H1 (cell line): Measurements from ENCODE around the gene RGPD3. TPM values are rescaled to one million over a fixed set of nuclear protein-coding genes. Genes with fewer than 3 reads are reported as not detected.

ENCODE experiments used
- CTCF ChIA-PET: fragments of 300-600 bp; sonication (Branson Sonifier 250); formaldehyde crosslinking; loops from one replicate; lab custom pipeline; 2021; ENCODE audit not compliant: partially characterized antibody; lab: Charles Lee
- POLR2A ChIA-PET: fragments of 300-600 bp; sonication (Branson Sonifier 250); formaldehyde crosslinking; loops from one replicate; lab custom pipeline; 2021; ENCODE audit warnings: inconsistent platforms; ENCODE audit not compliant: partially characterized antibody; lab: Charles Lee
- DNase-seq, 2 experiments: peaks; one replicate each; pipeline versions ENCODE4 v3.0.0 to v3.0.0-alpha.2; 2010 to 2022; ENCODE audit warnings: low spot score in 2 of 2, low read depth in 1 of 2, mixed read lengths in 1 of 2
- FAIRE-seq: peaks from 2 replicates; lab custom pipeline; 2011; peaks lifted over from hg19 to GRCh38; lab: Jason Lieb, UNC
- H2AFZ ChIP-seq: 2 replicates; pipeline ENCODE4 v1.8.1; 2012; ENCODE audit warnings: low read length, inconsistent platforms
- H2AK5ac ChIP-seq: 2 replicates; pipeline ENCODE4 v1.6.1; 2013; ENCODE audit warnings: low read depth, low read length
- H2BK120ac ChIP-seq: replicated peaks from 2 replicates; pipeline ENCODE3; 2013; ENCODE audit warnings: low read depth, low read length, inconsistent platforms
- H2BK12ac ChIP-seq: 2 replicates; pipeline ENCODE4 v1.6.1; 2013; ENCODE audit warnings: low read depth, low read length
- H2BK15ac ChIP-seq: 2 replicates; pipeline ENCODE4 v1.6.1; 2013; ENCODE audit warnings: low read length
- H2BK20ac ChIP-seq: 2 replicates; pipeline ENCODE4 v1.6.1; 2013; ENCODE audit warnings: low read length
- H2BK5ac ChIP-seq: 2 replicates; pipeline ENCODE4 v1.6.1; 2013; ENCODE audit warnings: low read depth, low read length
- H3K14ac ChIP-seq: 2 replicates; pipeline ENCODE4 v1.6.1; 2013; ENCODE audit warnings: inconsistent platforms; ENCODE audit not compliant: insufficient read length
- H3K18ac ChIP-seq: 2 replicates; pipeline ENCODE4 v1.6.1; 2013; ENCODE audit warnings: low read length; ENCODE audit errors: extremely low read depth
- H3K23ac ChIP-seq: 2 replicates; pipeline ENCODE4 v1.6.1; 2013; ENCODE audit warnings: inconsistent platforms; ENCODE audit not compliant: insufficient read length
- H3K23me2 ChIP-seq: 2 replicates; pipeline ENCODE4 v1.6.1; 2013; ENCODE audit warnings: low read depth, low read length
- H3K27ac ChIP-seq: 2 replicates; pipeline ENCODE4 v1.6.1; 2011; ENCODE audit warnings: low read depth, low read length, inconsistent platforms
- H3K27me3 ChIP-seq, 4 experiments: replicated peaks in 1 of 4; 1 replicate in 1 of 4; 2 replicates in 3 of 4; pipeline versions ENCODE4 v1.6.1 to v1.8.1; 2011 to 2013; ENCODE audit warnings: low read length in 3 of 4, mild to moderate bottlenecking in 3 of 4, inconsistent platforms in 2 of 4, mixed read lengths in 2 of 4, moderate library complexity in 1 of 4; ENCODE audit not compliant: control insufficient read depth in 3 of 4, insufficient read depth in 3 of 4; ENCODE audit errors: extremely low read depth in 1 of 4
- H3K36me3 ChIP-seq, 4 experiments: 2 replicates each; pipeline versions ENCODE4 v1.6.1 to v1.8.1; 2011 to 2013; ENCODE audit warnings: mild to moderate bottlenecking in 4 of 4, low read length in 3 of 4, moderate library complexity in 2 of 4, control low read depth in 1 of 4, inconsistent platforms in 1 of 4; ENCODE audit not compliant: insufficient read depth in 4 of 4, control insufficient read depth in 2 of 4
- H3K4ac ChIP-seq: replicated peaks from 2 replicates; pipeline ENCODE3; 2013; ENCODE audit warnings: low read length, low read depth, mixed read lengths, inconsistent platforms; ENCODE audit not compliant: insufficient read length
- H3K4me1 ChIP-seq, 4 experiments: replicated peaks in 1 of 4; 1 replicate in 1 of 4; 2 replicates in 3 of 4; pipeline versions ENCODE4 v1.6.1 to v1.8.1; 2011 to 2013; ENCODE audit warnings: low read length in 3 of 4, inconsistent platforms in 2 of 4, mixed read lengths in 1 of 4; ENCODE audit not compliant: insufficient read depth in 4 of 4, control insufficient read depth in 3 of 4
- H3K4me2 ChIP-seq, 2 experiments: 2 replicates each; pipeline versions ENCODE4 v1.6.1 to v1.8.1; 2011 to 2013; ENCODE audit warnings: low read depth in 2 of 2, low read length in 2 of 2, control low read depth in 1 of 2, inconsistent platforms in 1 of 2, mild to moderate bottlenecking in 1 of 2; ENCODE audit not compliant: insufficient read depth in 1 of 2
- H3K4me3 ChIP-seq, 4 experiments: fragments of 200-600, 300-600 bp in 1 of 4; sonication (generic), shearing (Covaris generic), sonication (Bioruptor Twin) in 1 of 4; 2 replicates each; pipeline versions ENCODE4 v1.5.1 to v1.8.1; 2011 to 2016; ENCODE audit warnings: low read length in 4 of 4, low read depth in 3 of 4, control low read depth in 2 of 4, inconsistent platforms in 2 of 4, mild to moderate bottlenecking in 2 of 4, mixed read lengths in 1 of 4, moderate library complexity in 1 of 4; ENCODE audit not compliant: insufficient read depth in 2 of 4; ENCODE audit errors: extremely low read depth in 1 of 4
- H3K56ac ChIP-seq: replicated peaks from 2 replicates; pipeline ENCODE3; 2013; ENCODE audit warnings: low read depth, mild to moderate bottlenecking, mixed read lengths, low read length, inconsistent platforms; ENCODE audit not compliant: insufficient read length
- H3K79me1 ChIP-seq: 2 replicates; pipeline ENCODE4 v1.6.1; 2013; ENCODE audit warnings: low read depth, low read length, control low read depth
- H3K79me2 ChIP-seq, 2 experiments: 2 replicates each; pipeline versions ENCODE4 v1.6.1 to v1.8.1; 2012 to 2013; ENCODE audit warnings: low read length in 2 of 2, mild to moderate bottlenecking in 2 of 2, inconsistent platforms in 1 of 2; ENCODE audit not compliant: insufficient read depth in 2 of 2, control insufficient read depth in 1 of 2
- H3K9ac ChIP-seq, 4 experiments: replicated peaks in 1 of 4; 1 replicate in 1 of 4; 2 replicates in 3 of 4; pipeline versions ENCODE4 v1.6.1 to v1.8.1; 2011 to 2013; ENCODE audit warnings: low read depth in 3 of 4, low read length in 3 of 4, control low read depth in 2 of 4, mild to moderate bottlenecking in 2 of 4, moderate library complexity in 2 of 4, inconsistent platforms in 1 of 4; ENCODE audit errors: extremely low read depth in 1 of 4
- H3K9me3 ChIP-seq, 2 experiments: 2 replicates each; pipeline versions ENCODE4 v1.6.1 to v1.8.1; 2012 to 2013; ENCODE audit warnings: mild to moderate bottlenecking in 2 of 2, moderate library complexity in 2 of 2, control low read depth in 1 of 2, inconsistent platforms in 1 of 2, low read depth in 1 of 2, low read length in 1 of 2, mixed read lengths in 1 of 2; ENCODE audit not compliant: insufficient read depth in 2 of 2
- H4K20me1 ChIP-seq, 2 experiments: replicated peaks in 1 of 2; 2 replicates each; pipeline versions ENCODE3 to v1.8.1; 2011 to 2013; ENCODE audit warnings: inconsistent platforms in 2 of 2, low read length in 2 of 2, mild to moderate bottlenecking in 1 of 2; ENCODE audit not compliant: insufficient read depth in 2 of 2, control insufficient read depth in 1 of 2
- H4K5ac ChIP-seq: 2 replicates; pipeline ENCODE4 v1.6.1; 2013; ENCODE audit warnings: low read length, low read depth, mixed read lengths, inconsistent platforms; ENCODE audit not compliant: insufficient read length
- H4K8ac ChIP-seq: 2 replicates; pipeline ENCODE4 v1.8.0; 2013; ENCODE audit warnings: mild to moderate bottlenecking, moderate library complexity, low read length, inconsistent platforms; ENCODE audit not compliant: insufficient read depth; ENCODE audit errors: extremely low read depth
- H4K91ac ChIP-seq: replicated peaks from 2 replicates; pipeline ENCODE3; 2013; ENCODE audit warnings: low read length, mixed read lengths, inconsistent platforms; ENCODE audit not compliant: insufficient read length
- NANOG ChIP-seq: IDR thresholded peaks from 2 replicates; pipeline ENCODE4 v1.6.1; 2011; ENCODE audit warnings: low read length, low read depth, mild to moderate bottlenecking, inconsistent platforms; ENCODE audit not compliant: insufficient read depth, poor library complexity, severe bottlenecking
- PHF8 ChIP-seq: fragments of 200-600 bp; sonication (generic); conservative IDR thresholded peaks from 2 replicates; pipeline ENCODE4 v1.7.1; 2012; ENCODE audit warnings: low read depth, mild to moderate bottlenecking, inconsistent platforms, low read length, moderate library complexity
- WGBS, 2 experiments: shearing (Covaris generic) in 1 of 2; methylation state at CpG; one replicate each; pipeline versions ENCODE4 v1.1.6 to v1.1.7; 2013 to 2015; ENCODE audit warnings: low lambda C conversion rate in 2 of 2, mixed read lengths in 2 of 2, inconsistent platforms in 1 of 2, low coverage in 1 of 2, missing lambda C conversion rate in 1 of 2; ENCODE audit not compliant: insufficient replicate concordance in 2 of 2, insufficient coverage in 1 of 2, insufficient read length in 1 of 2; ENCODE audit errors: extremely low coverage in 1 of 2, missing lambda C conversion rate in 1 of 2; 5-methylcytosine and 5-hydroxymethylcytosine counted together
- polyA plus RNA-seq, 7 experiments: library from polyadenylated mRNA; depleted of rRNA in 3 of 7; stranded (reverse) in 5 of 7; unstranded in 2 of 7; fragments of >200 nt in 5 of 7; fragments of 200-250 nt in 2 of 7; gene quantifications; 1 replicate in 5 of 7; 2 replicates in 1 of 7; 4 replicates in 1 of 7; pipeline versions ENCODE4 v1.2.1 to v1.2.3, GENCODE V29; 2011 to 2013; ENCODE audit warnings: missing spikeins in 2 of 7, mixed read lengths in 2 of 7
- total RNA-seq: library from RNA; stranded (reverse); fragmentation: NEBNext Ultra II Directional; extraction: Animal tissue kit (Norgen Biotek cat#: 25700); gene quantifications from 2 replicates; pipeline ENCODE4 v1.2.1, GENCODE V29; 2021
- TF ChIP-seq, protein P1 (sequence below), 3 experiments: IDR thresholded peaks; 1 replicate in 2 of 3; 2 replicates in 1 of 3; pipeline versions ENCODE4 v1.5.1 to v1.6.1; 2011; ENCODE audit warnings: low read length in 3 of 3, mild to moderate bottlenecking in 3 of 3, inconsistent platforms in 2 of 3, low read depth in 1 of 3, moderate library complexity in 1 of 3; ENCODE audit not compliant: insufficient read depth in 1 of 3; ENCODE audit errors: control extremely low read depth in 1 of 3

RGPD3 gene
- total and polyA plus RNA-seq, 2 of the 8 experiments (the other 6 are each of a cell fraction or from before 2014, with no cell fraction given), result 0.08 to 0.17 TPM

DNA sequence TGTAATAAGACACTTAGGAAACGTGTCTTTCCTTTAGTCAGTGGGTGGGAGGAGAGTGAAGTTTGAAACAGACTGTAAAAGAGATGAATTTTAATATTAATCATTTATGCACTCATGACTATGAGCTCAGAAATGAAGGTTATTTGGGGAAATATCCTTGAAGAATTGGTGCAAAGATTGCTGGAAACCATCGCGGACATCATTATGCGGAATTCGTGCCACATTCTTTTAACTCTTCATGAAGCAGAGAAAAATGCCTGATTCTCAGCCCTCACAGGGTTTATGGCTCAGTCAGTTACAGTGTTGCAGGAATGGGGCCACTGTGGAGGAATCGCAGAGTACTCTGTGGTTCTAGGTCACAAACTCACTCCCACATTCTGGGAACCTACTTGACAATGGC is 109.7 kb downstream of the RGPD3 start:
- 70% methylated on average over 6 of the region's 6 CpGs; no CpG with 5 or more reads in 1 of the 2 experiments for WGBS, 2 experiments
- H3K4me2 ChIP-seq, result no peak overlapping the region
- FAIRE-seq (no peak), DNase-seq (no peak)
- no peak overlapping the region for H3K23ac ChIP-seq
- H4K5ac ChIP-seq, result no peak overlapping the region
- H3K56ac ChIP-seq, result no peak overlapping the region
- no peak overlapping the region for H3K27ac ChIP-seq
- H2AFZ ChIP-seq, result peak overlapping the region; percentile 66; the same call in 1 of the 2 replicates
- no peaks in the 10 kb centered on the region for H3K79me2 ChIP-seq
- H3K23me2 ChIP-seq, result no peaks in the 10 kb centered on the region
- no peak overlapping the region for H3K14ac ChIP-seq
- H3K9me3 ChIP-seq, result no peaks in the 10 kb centered on the region
- no peak overlapping the region for H2BK5ac ChIP-seq
- peaks cover 0 to 7% (median 2%) of the 10 kb centered on the region in 4 experiments; a peak in 3 of 7 replicates for H3K4me1 ChIP-seq
- 0 out of 2 replicates have a peak overlapping the region, but pooled peaks have one; percentile 38 for H3K18ac ChIP-seq
- no peak overlapping the region for H3K4me3 ChIP-seq
- no peak overlapping the region for H2BK120ac ChIP-seq
- no peak overlapping the region for H4K91ac ChIP-seq
- 0 out of 2 replicates have a peak overlapping the region, but pooled peaks have one; percentile 10 for H2BK12ac ChIP-seq
- no peaks in the 10 kb centered on the region for H3K79me1 ChIP-seq
- no peak overlapping the region for H2AK5ac ChIP-seq
- no peaks in the 10 kb centered on the region for H4K20me1 ChIP-seq
- ChIA-PET CTCF (interaction anchor here (0.5 to 0.6 kb wide), 2 partner anchors 224 to 546 kb away, joined by 3 read pairs; no protein-coding TSS in a partner anchor), POLR2A (no interaction called here)
- no peak overlapping the region for H3K4ac ChIP-seq
- no peak overlapping the region for H4K8ac ChIP-seq
- no peaks in the 10 kb centered on the region for H3K27me3 ChIP-seq
- no peak overlapping the region for H2BK15ac ChIP-seq
- no peaks in the 10 kb centered on the region for H3K36me3 ChIP-seq
- TF ChIP-seq PHF8 (no peak), NANOG (no peak)
- TF ChIP-seq, protein P1, sequence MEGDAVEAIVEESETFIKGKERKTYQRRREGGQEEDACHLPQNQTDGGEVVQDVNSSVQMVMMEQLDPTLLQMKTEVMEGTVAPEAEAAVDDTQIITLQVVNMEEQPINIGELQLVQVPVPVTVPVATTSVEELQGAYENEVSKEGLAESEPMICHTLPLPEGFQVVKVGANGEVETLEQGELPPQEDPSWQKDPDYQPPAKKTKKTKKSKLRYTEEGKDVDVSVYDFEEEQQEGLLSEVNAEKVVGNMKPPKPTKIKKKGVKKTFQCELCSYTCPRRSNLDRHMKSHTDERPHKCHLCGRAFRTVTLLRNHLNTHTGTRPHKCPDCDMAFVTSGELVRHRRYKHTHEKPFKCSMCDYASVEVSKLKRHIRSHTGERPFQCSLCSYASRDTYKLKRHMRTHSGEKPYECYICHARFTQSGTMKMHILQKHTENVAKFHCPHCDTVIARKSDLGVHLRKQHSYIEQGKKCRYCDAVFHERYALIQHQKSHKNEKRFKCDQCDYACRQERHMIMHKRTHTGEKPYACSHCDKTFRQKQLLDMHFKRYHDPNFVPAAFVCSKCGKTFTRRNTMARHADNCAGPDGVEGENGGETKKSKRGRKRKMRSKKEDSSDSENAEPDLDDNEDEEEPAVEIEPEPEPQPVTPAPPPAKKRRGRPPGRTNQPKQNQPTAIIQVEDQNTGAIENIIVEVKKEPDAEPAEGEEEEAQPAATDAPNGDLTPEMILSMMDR (IDR thresholded peaks at IDR 0.05; ENCODE audit: control extremely low read depth in 1 of 3, insufficient read depth in 1 of 3, low read depth in 1 of 3, low read length in 3 of 3), result no peak
- H3K9ac ChIP-seq, result no peak overlapping the region
- H2BK20ac ChIP-seq, result 0 out of 2 replicates have a peak overlapping the region, but pooled peaks have one; percentile 17
